ENCODE measurements around the gene SLC35F6.
"Not testable (repeated sequence)": the region's sequence is repeated elsewhere in the genome, so short reads cannot be mapped to it uniquely, and the experiment has no call there.

The SLC35F6 gene

GRCh38 chr2:26730549-26731344 is 33.3 kb upstream of the SLC35F6 start:
- FAIRE-seq = no peak

GRCh38 chr2:26731714-26732113 is 32.4 kb upstream of the SLC35F6 start:
- FAIRE-seq = no peak

GRCh38 chr2:26732446-26732845 is 31.6 kb upstream of the SLC35F6 start:
- FAIRE-seq = no peak

- FAIRE-seq = no peak
Measured at GRCh38 chr2:26733413-26733812, 30.7 kb upstream of the SLC35F6 start.

GRCh38 chr2:26735097-26735496 is 29.0 kb upstream of the SLC35F6 start:
- no peak for FAIRE-seq

- no peak for FAIRE-seq
Measured at GRCh38 chr2:26735883-26736588, 28.0 kb upstream of the SLC35F6 start.

GRCh38 chr2:26737221-26737620 is 26.9 kb upstream of the SLC35F6 start:
- no peak for FAIRE-seq

GRCh38 chr2:26738481-26738880 is 25.6 kb upstream of the SLC35F6 start:
- no peak for FAIRE-seq

GRCh38 chr2:26739514-26739913 is 24.6 kb upstream of the SLC35F6 start:
- no peak for FAIRE-seq

GRCh38 chr2:26740346-26740745 is 23.7 kb upstream of the SLC35F6 start:
- no peak for FAIRE-seq

- FAIRE-seq = no peak
Measured at GRCh38 chr2:26740890-26741302, 23.2 kb upstream of the SLC35F6 start.

- FAIRE-seq = no peak
Measured at GRCh38 chr2:26742048-26742770, 21.9 kb upstream of the SLC35F6 start.

GRCh38 chr2:26743852-26744251 is 20.2 kb upstream of the SLC35F6 start:
- FAIRE-seq = no peak

GRCh38 chr2:26744953-26745352 is 19.1 kb upstream of the SLC35F6 start:
- FAIRE-seq = no peak

GRCh38 chr2:26745609-26746327 is 18.3 kb upstream of the SLC35F6 start:
- no peak for FAIRE-seq

GRCh38 chr2:26746934-26747333 is 17.1 kb upstream of the SLC35F6 start:
- no peak for FAIRE-seq

- not testable (repeated sequence) for FAIRE-seq
Measured at GRCh38 chr2:26749787-26750420, 14.2 kb upstream of the SLC35F6 start.

- FAIRE-seq = not testable (repeated sequence)
Measured at GRCh38 chr2:26750467-26750866, 13.6 kb upstream of the SLC35F6 start.

GRCh38 chr2:26752656-26753055 is 11.4 kb upstream of the SLC35F6 start:
- no peak for FAIRE-seq

GRCh38 chr2:26754539-26754938 is 9.5 kb upstream of the SLC35F6 start:
- FAIRE-seq = no peak

GRCh38 chr2:26754972-26755670 is 9.0 kb upstream of the SLC35F6 start:
- FAIRE-seq = no peak

GRCh38 chr2:26756337-26756736 is 7.7 kb upstream of the SLC35F6 start:
- FAIRE-seq = no peak
